BLaER1 (cell line): ENCODE measurements around the gene MAP7D3.
"Not testable (repeated sequence)": the region's sequence is repeated elsewhere in the genome, so short reads cannot be mapped to it uniquely, and the experiment has no call there.

ENCODE experiments used
- H3K27ac ChIP-seq: shearing (Covaris generic); formaldehyde crosslinking; 2 replicates; pipeline ENCODE4 v1.8.1; 2022
- H3K27me3 ChIP-seq: shearing (Covaris generic); formaldehyde crosslinking; 2 replicates; pipeline ENCODE4 v1.8.1; 2022
- H3K36me3 ChIP-seq: shearing (Covaris generic); formaldehyde crosslinking; 2 replicates; pipeline ENCODE4 v1.8.1; 2022
- H3K4me1 ChIP-seq: shearing (Covaris generic); formaldehyde crosslinking; 2 replicates; pipeline ENCODE4 v1.8.1; 2022
- H3K4me2 ChIP-seq: shearing (Covaris generic); formaldehyde crosslinking; 2 replicates; pipeline ENCODE4 v1.8.1; 2022
- H3K4me3 ChIP-seq: shearing (Covaris generic); formaldehyde crosslinking; 2 replicates; pipeline ENCODE4 v1.8.1; 2022
- H3K9ac ChIP-seq: shearing (Covaris generic); formaldehyde crosslinking; 2 replicates; pipeline ENCODE4 v1.8.1; 2022
- H3K9me3 ChIP-seq: shearing (Covaris generic); formaldehyde crosslinking; 2 replicates; pipeline ENCODE4 v1.8.1; 2022
- H4K20me1 ChIP-seq: shearing (Covaris generic); formaldehyde crosslinking; 2 replicates; pipeline ENCODE4 v1.8.1; 2022
- Cebpa-rat ChIP-seq: shearing (Covaris generic); IDR thresholded peaks from 2 replicates; pipeline ENCODE4 v1.8.1; 2022

Gene MAP7D3, protein sequence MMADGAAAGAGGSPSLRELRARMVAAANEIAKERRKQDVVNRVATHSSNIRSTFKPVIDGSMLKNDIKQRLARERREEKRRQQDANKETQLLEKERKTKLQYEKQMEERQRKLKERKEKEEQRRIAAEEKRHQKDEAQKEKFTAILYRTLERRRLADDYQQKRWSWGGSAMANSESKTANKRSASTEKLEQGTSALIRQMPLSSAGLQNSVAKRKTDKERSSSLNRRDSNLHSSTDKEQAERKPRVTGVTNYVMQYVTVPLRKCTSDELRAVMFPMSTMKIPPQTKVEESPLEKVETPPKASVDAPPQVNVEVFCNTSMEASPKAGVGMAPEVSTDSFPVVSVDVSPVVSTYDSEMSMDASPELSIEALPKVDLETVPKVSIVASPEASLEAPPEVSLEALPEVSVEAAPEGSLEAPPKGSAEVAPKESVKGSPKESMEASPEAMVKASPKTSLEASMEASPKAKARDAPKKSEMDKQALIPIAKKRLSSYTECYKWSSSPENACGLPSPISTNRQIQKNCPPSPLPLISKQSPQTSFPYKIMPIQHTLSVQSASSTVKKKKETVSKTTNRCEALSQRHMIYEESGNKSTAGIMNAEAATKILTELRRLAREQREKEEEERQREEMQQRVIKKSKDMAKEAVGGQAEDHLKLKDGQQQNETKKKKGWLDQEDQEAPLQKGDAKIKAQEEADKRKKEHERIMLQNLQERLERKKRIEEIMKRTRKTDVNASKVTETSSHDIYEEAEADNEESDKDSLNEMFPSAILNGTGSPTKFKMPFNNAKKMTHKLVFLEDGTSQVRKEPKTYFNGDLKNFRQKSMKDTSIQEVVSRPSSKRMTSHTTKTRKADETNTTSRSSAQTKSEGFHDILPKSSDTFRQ

DNA sequence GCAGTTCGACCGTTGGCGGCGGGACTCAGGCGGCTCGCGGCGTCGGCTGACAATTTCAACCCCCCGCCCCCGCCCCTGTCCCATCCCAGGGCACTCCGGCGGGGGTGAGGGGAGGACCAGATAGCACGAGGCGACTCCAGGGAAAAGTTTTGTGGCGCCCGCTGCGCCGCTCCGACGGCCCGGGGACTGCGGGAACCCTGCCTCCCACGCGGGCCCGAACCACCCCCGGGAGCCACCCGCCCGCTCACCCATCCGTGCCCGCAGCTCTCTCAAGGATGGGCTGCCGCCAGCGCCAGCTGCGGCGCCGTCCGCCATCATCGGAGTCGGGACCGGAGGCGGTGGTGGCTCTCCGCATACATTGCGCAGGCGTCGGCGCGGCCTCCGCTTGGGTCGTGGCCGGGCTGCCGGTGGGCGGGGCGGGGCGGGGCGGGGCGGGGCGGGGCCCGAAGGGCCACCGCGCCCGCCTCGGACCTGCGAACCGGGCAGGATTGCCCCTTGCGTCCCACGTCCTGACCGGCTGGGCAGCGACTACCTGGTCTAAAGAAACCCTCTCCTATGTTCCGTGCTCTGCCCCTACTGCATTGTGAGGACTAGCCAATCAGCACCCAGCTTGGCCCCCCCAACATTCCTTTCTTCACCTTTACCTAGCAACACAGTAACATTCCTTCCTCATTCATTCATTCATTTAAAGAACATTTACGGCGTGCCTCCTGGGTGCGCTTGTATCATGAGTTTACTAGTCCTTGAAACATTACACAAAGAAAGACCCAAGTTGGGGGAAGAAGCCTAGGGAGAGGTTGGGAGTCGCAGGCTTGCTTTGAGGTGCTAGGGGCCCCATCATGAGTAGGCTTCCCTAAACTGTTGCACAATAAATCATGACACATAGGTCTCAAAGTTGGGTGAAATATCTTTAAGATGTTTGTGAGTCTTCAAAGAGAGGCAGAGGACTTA, at the start of gene MAP7D3:
Gene MAP7D3, minus strand, starts transcription at position 360 of the 951 bp plus-strand sequence. Its CDS starts 42 bp downstream, at position 318.
- H3K4me3 ChIP-seq: peak within 1 kb of the TSS; percentile 81
- H3K36me3 ChIP-seq: no peaks in the 10 kb centered on the region
- H3K4me1 ChIP-seq: peaks cover 27% of the 10 kb centered on the region
- TF ChIP-seq Cebpa-rat: no peak
- peaks cover 11% of the 10 kb centered on the region; the same call in 1 of the 2 replicates for H4K20me1 ChIP-seq
- H3K9me3 ChIP-seq: no peaks in the 10 kb centered on the region
- H3K27ac ChIP-seq: peak within 1 kb of the TSS; percentile 83
- H3K27me3 ChIP-seq: peaks cover 71% of the 10 kb centered on the region
- H3K9ac ChIP-seq: peak within 1 kb of the TSS; percentile 85
- peak within 1 kb of the TSS; percentile 65 for H3K4me2 ChIP-seq

DNA sequence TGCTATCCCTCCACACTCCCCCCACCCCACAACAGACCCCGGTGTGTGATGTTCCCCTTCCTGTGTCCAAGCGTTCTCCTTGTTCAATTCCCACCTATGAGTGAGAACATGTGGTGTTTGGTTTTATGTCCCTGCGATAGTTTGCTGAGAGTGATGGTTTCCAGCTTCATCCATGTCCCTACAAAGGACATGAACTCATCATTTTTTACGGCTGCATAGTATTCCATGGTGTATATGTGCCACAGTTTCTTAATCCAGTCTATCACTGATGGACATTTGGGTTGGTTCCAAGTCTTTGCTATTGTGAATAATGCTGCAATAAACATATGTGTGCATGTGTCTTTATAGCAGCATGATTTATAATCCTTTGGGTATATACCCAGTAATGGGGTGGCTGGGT, 49.5 kb upstream of the MAP7D3 start, which contains the start of gene ADGRG4:
Gene ADGRG4, plus strand, starts transcription at position 243 of the 400 bp plus-strand sequence. CDS start 7,815 bp downstream, outside the sequence.
- Histone ChIP-seq H3K27me3 (peaks cover 35% of the 10 kb centered on the region), H3K9me3 (peaks cover 11% of the 10 kb centered on the region)
- not testable (repeated sequence) for H3K27ac ChIP-seq, H3K4me3 ChIP-seq, H3K9ac ChIP-seq, H4K20me1 ChIP-seq, H3K4me2 ChIP-seq, H3K36me3 ChIP-seq, H3K4me1 ChIP-seq

DNA sequence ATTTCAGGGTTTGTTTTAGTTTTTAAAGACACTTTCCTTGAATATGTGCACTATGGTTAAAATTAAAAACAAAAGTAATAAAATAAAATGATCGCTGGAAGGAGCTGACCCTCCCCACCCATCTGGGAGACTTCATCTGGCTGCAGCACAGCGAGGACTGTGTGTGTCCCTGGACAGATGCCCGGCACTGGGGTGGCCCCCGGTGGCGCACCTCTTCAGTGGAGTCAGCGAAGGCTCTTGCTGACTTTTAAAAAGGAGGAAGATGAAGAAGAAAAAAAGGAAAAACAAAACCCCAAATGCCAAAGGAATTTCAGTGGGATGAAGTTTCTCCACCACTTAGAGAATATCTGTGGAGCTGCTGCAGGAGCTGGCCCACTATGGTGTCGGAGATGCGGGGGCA, 44.2 kb upstream of the MAP7D3 start:
- Histone ChIP-seq H3K4me2 (no peak overlapping the region), H4K20me1 (no peaks in the 10 kb centered on the region; the same call in 1 of the 2 replicates), H3K4me3 (no peak overlapping the region), H3K9ac (no peak overlapping the region), H3K4me1 (no peaks in the 10 kb centered on the region), H3K36me3 (no peaks in the 10 kb centered on the region), H3K27ac (no peak overlapping the region), H3K27me3 (peaks cover 52% of the 10 kb centered on the region), H3K9me3 (peaks cover 11% of the 10 kb centered on the region)
- no peak for TF ChIP-seq Cebpa-rat

DNA sequence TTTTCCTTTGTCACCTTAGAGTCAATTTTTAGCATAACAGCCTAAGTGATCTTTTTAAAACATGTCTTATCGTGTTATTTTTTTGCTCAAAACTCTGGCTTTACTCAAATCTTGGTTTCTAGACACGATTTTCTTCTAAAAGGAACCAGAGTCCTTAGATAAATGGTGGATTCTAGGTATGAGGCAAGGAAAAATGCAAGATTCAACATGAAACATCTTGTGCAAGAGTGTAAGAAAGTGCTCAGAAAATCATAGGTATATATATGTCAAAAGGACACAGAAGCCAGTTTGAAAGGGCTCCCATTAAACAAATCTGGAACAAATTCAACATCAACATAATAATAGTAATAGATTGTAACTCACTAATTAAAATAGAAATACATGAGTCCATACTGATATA, 41.5 kb upstream of the MAP7D3 start:
- no peaks in the 10 kb centered on the region; the same call in 1 of the 2 replicates for H4K20me1 ChIP-seq
- H3K27ac ChIP-seq: no peak overlapping the region
- H3K9ac ChIP-seq: no peak overlapping the region
- no peaks in the 10 kb centered on the region for H3K9me3 ChIP-seq
- H3K4me2 ChIP-seq: no peak overlapping the region
- no peak for TF ChIP-seq Cebpa-rat
- H3K4me3 ChIP-seq: no peak overlapping the region
- H3K4me1 ChIP-seq: no peaks in the 10 kb centered on the region
- no peaks in the 10 kb centered on the region for H3K36me3 ChIP-seq
- peaks cover 53% of the 10 kb centered on the region for H3K27me3 ChIP-seq

DNA sequence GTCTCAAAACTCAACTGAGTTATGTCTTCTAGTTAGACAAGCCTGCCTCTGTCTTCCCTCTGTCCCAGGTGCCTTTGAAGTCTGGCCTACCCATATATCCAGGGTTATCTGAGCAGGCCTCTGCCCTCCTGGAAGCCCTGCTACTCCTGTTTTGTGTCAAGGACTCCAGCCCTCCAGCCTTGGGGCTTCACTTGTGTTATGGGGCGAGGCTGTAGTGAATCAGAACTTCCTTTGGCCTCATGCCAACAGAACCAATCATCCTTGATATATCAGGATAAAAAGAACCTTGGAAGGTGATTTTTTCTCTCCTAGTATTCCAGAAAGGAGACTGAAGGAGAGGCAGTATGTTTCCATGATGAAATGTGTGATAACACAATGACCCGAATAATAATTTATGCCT, 40.6 kb upstream of the MAP7D3 start:
- Histone ChIP-seq H3K36me3 (no peaks in the 10 kb centered on the region), H3K4me2 (no peak overlapping the region), H3K27ac (no peak overlapping the region), H4K20me1 (no peaks in the 10 kb centered on the region; the same call in 1 of the 2 replicates), H3K9ac (no peak overlapping the region), H3K9me3 (no peaks in the 10 kb centered on the region), H3K4me3 (no peak overlapping the region), H3K4me1 (no peaks in the 10 kb centered on the region), H3K27me3 (peaks cover 58% of the 10 kb centered on the region)
- no peak for TF ChIP-seq Cebpa-rat

DNA sequence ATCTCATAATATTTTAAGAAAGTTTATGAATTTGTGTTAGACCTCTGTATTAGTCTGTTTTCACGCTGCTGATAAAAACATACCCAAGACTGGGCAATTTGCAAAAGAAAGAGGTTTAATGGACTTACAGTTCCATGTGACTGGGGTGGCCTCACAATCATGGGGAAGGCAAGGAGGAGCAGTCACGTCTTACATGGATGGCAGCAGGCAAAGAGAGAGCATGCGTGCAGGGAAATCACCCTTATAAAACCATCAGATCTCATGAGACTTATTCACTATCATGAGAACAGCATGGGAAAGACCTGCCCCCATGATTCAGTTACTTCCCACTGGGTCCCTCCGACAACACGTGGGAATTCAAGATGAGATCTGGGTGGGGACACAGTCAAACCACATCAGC, 35.2 kb upstream of the MAP7D3 start:
- not testable (repeated sequence) for H3K4me3 ChIP-seq, H3K36me3 ChIP-seq, H3K27ac ChIP-seq, H3K4me1 ChIP-seq, H3K9me3 ChIP-seq, H4K20me1 ChIP-seq, H3K4me2 ChIP-seq, H3K9ac ChIP-seq
- peaks cover 41% of the 10 kb centered on the region for H3K27me3 ChIP-seq

DNA sequence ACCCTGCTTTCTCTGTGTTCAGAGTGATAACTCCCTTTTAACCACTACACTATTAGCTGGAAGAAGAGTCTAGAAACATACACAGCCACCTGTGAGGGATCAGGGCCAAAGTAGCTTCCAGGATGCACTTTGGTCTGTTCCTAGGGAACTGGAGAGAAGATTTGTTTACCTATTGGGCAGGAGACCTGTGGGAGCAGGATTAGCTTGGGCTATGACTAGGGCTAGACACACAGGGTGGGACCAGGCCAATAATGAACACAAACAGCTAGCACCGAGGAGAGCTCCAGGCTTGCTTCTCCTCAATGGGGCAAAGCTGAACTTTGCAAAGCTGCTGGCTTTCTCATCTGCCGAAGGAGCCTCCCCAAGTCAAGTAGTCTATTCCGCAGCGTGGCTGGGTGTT, 24.4 kb upstream of the MAP7D3 start:
- Histone ChIP-seq H3K27me3 (peaks cover 71% of the 10 kb centered on the region), H3K27ac (no peak overlapping the region), H3K4me2 (no peak overlapping the region), H3K4me1 (peaks cover 21% of the 10 kb centered on the region), H3K36me3 (no peaks in the 10 kb centered on the region), H4K20me1 (no peaks in the 10 kb centered on the region; the same call in 1 of the 2 replicates), H3K4me3 (no peak overlapping the region), H3K9me3 (no peaks in the 10 kb centered on the region), H3K9ac (no peak overlapping the region)
- TF ChIP-seq Cebpa-rat: no peak

DNA sequence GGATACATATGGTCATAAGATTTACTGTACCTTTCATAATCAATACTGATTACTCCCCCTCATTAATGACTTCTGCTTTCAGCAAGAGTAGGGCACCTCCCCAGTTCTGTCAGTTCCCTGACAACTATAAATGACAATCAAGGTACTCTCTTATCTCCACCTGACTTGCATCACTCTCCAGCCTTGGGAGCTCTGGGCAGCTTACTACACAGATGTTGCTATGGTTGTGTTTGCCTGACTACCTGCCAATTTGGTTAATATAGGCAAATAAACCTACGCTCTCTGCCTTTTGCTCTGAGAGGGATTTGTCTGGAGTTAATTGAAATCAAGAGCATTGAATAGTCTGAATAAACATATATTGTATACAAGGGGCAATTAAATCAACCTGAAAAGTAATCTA, 22.8 kb upstream of the MAP7D3 start:
- Histone ChIP-seq H3K4me2 (no peak overlapping the region), H3K4me3 (no peak overlapping the region), H3K9ac (no peak overlapping the region), H4K20me1 (no peaks in the 10 kb centered on the region; the same call in 1 of the 2 replicates), H3K27me3 (peaks cover 68% of the 10 kb centered on the region), H3K27ac (no peak overlapping the region), H3K9me3 (no peaks in the 10 kb centered on the region), H3K36me3 (no peaks in the 10 kb centered on the region), H3K4me1 (peaks cover 21% of the 10 kb centered on the region)
- TF ChIP-seq Cebpa-rat: no peak

DNA sequence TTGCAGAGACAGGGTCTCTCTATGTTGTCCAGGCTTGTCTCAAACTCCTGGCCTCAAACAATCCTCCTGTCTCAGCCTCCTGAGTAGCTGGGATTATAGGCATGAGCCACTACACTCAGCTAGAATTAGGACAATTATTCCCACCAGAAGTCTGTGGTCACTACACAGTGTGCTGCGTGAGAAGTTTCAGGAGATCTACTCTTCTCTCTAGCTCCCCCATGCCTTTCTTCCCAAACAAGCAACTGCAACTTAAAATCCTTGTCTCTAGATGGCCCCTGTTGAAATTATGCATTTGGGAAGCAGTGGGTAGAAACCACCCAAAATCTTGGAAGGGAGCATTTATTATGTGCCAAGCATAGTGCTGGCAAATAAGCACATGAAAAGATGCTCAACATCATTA, 21.1 kb upstream of the MAP7D3 start:
- H3K4me1 ChIP-seq: peaks cover 21% of the 10 kb centered on the region
- no peak for TF ChIP-seq Cebpa-rat
- no peaks in the 10 kb centered on the region for H3K9me3 ChIP-seq
- H4K20me1 ChIP-seq: no peaks in the 10 kb centered on the region; the same call in 1 of the 2 replicates
- peaks cover 54% of the 10 kb centered on the region for H3K27me3 ChIP-seq
- H3K4me3 ChIP-seq: no peak overlapping the region
- peak overlapping the region; percentile 50 for H3K4me2 ChIP-seq
- no peaks in the 10 kb centered on the region for H3K36me3 ChIP-seq
- no peak overlapping the region for H3K9ac ChIP-seq
- no peak overlapping the region for H3K27ac ChIP-seq
